ENCODE measurements around the gene MRPL43.

- TF ChIP-seq CTCF (conservative IDR thresholded peaks at IDR 0.05; ENCODE audit: low read length): no peak
- no peak for TF ChIP-seq EZH2phosphoT487 (IDR thresholded peaks at IDR 0.05; ENCODE audit: borderline replicate concordance, low read depth, low read length)
These were observed 44.7 kb upstream of the MRPL43 start for GRCh38 chr10:101031796-101032636.

All from OCI-LY7 (cell line).